ENCODE measurements around the gene CLN6. TPM values are rescaled to one million over a fixed set of nuclear protein-coding genes. Genes with fewer than 3 reads are reported as not detected.
A peak's percentile ranks its signal among the peaks of the same experiment; 100 is the strongest.

The CLN6 gene
- total and polyA plus RNA-seq, 9 of the 15 experiments (the other 6 are each of a cell fraction or from before 2014, with no cell fraction given): 0.71 to 53.3 (median 39.3) TPM

DNA sequence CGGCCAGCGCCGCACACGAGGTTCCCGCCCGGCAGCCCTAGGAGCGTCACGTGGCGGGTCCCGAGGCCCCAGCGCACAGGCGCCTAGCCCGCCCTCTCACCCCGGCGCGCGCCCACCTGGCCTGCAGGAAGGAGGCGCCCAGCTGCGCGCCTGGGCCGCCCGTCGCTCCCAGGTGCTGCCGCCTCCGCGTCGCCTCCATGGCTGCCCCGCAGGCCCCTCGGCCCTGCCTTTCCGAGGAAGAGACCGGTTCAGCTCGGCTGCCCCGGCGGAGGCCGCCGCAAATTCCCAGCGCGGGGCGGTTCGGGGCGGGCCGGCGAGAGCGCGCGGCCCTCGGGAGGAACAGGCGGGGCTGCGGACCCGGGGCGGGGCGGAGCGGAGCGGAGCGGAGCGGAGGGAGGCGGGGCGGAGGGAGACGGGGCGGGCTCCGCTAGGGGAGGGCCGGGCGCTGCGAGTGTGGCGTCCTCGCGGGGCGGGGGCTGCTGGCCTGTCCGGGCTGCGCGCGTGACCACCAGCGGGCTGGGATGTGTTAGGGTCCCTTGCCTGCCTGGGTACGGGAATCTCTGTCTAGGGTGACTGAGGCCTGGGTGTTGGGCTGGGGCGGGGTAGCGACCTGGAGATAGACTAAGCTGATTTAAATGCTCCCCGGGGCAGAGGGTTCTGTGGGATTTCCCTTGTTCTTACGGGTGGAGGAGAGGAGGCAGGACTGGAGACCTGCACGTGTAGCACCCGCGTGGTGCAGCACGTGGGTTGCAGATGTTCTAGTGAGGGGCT lies at the start of gene CLN6 (continued):
- TF ChIP-seq TAF1 (IDR thresholded peaks at IDR 0.05; ENCODE audit: control insufficient read depth, extremely low read depth, insufficient read depth, low read length, severe bottlenecking) (peak; percentile 65), RAD51 (IDR thresholded peaks at IDR 0.05; ENCODE audit: borderline replicate concordance, low read depth) (peak; percentile 71; the same call in 1 of the 2 replicates), PYGO2 (tag; IDR thresholded peaks at IDR 0.05) (no peak)
- TF ChIP-seq, protein P1, sequence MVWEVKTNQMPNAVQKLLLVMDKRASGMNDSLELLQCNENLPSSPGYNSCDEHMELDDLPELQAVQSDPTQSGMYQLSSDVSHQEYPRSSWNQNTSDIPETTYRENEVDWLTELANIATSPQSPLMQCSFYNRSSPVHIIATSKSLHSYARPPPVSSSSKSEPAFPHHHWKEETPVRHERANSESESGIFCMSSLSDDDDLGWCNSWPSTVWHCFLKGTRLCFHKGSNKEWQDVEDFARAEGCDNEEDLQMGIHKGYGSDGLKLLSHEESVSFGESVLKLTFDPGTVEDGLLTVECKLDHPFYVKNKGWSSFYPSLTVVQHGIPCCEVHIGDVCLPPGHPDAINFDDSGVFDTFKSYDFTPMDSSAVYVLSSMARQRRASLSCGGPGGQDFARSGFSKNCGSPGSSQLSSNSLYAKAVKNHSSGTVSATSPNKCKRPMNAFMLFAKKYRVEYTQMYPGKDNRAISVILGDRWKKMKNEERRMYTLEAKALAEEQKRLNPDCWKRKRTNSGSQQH (CRISPR knock-in tag; IDR thresholded peaks at IDR 0.05): peak; percentile 66; the same call in 1 of the 2 replicates
- TF ChIP-seq, protein P2, sequence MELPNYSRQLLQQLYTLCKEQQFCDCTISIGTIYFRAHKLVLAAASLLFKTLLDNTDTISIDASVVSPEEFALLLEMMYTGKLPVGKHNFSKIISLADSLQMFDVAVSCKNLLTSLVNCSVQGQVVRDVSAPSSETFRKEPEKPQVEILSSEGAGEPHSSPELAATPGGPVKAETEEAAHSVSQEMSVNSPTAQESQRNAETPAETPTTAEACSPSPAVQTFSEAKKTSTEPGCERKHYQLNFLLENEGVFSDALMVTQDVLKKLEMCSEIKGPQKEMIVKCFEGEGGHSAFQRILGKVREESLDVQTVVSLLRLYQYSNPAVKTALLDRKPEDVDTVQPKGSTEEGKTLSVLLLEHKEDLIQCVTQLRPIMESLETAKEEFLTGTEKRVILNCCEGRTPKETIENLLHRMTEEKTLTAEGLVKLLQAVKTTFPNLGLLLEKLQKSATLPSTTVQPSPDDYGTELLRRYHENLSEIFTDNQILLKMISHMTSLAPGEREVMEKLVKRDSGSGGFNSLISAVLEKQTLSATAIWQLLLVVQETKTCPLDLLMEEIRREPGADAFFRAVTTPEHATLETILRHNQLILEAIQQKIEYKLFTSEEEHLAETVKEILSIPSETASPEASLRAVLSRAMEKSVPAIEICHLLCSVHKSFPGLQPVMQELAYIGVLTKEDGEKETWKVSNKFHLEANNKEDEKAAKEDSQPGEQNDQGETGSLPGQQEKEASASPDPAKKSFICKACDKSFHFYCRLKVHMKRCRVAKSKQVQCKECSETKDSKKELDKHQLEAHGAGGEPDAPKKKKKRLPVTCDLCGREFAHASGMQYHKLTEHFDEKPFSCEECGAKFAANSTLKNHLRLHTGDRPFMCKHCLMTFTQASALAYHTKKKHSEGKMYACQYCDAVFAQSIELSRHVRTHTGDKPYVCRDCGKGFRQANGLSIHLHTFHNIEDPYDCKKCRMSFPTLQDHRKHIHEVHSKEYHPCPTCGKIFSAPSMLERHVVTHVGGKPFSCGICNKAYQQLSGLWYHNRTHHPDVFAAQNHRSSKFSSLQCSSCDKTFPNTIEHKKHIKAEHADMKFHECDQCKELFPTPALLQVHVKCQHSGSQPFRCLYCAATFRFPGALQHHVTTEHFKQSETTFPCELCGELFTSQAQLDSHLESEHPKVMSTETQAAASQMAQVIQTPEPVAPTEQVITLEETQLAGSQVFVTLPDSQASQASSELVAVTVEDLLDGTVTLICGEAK (IDR thresholded peaks at IDR 0.05): 0 out of 2 replicates have a peak, but pooled peaks have one; percentile 44
- TF ChIP-seq, protein P2 (CRISPR knock-in tag; IDR thresholded peaks at IDR 0.05): no peak
